ENCODE results near the gene CARD6. TPM values are rescaled to one million over a fixed set of nuclear protein-coding genes. Genes with fewer than 3 reads are reported as not detected.

Gene CARD6
- total and polyA plus RNA-seq, 4 donors = 1.6 to 3.2 (median 2.1) TPM

DNA sequence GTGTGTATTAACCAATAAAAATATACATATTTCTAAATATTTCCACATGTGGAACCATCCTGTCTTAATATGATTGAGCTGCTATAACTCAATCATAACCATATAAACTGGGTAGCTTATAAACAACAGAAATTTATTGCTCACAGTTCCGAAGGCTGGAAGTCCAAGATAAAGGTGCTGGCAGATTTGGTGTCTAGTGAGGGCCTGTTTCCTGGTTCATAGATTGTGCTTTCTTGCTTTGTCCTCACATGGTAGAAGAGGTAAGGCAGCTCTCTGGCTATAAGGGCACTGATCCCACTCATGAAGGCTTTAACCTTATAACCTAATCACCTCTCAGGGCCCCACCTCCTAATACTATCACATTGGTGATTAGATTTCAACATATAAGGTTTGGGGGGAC, 29.0 kb upstream of the CARD6 start:
- no peaks in the 10 kb centered on the region for H3K27me3 ChIP-seq (ENCODE audit: control insufficient read depth in 4 of 4, insufficient read depth in 4 of 4, low read length in 3 of 4)
- DNase-seq (ENCODE audit: low spot score) = no peak
- H3K9ac ChIP-seq (ENCODE audit: low read depth in 1 of 2, low read length in 2 of 2) = no peak overlapping the region
- no peak overlapping the region for H3K27ac ChIP-seq (ENCODE audit: low read depth in 1 of 2, low read length in 2 of 2)
- TF ChIP-seq RXRA (IDR thresholded peaks at IDR 0.05) (no peak), TAF1 (conservative IDR thresholded peaks at IDR 0.05) (no peak), HNF4A (conservative IDR thresholded peaks at IDR 0.05) (no peak), NR2F2 (IDR thresholded peaks at IDR 0.05) (no peak), EGR1 (IDR thresholded peaks at IDR 0.05; ENCODE audit: low read depth in 2 of 2) (no peak), GABPA (IDR thresholded peaks at IDR 0.05 in 1 of 2, conservative IDR thresholded peaks at IDR 0.05 in 1 of 2) (no peak), FOXA1 (IDR thresholded peaks at IDR 0.05) (no peak)
- TF ChIP-seq, protein P1, sequence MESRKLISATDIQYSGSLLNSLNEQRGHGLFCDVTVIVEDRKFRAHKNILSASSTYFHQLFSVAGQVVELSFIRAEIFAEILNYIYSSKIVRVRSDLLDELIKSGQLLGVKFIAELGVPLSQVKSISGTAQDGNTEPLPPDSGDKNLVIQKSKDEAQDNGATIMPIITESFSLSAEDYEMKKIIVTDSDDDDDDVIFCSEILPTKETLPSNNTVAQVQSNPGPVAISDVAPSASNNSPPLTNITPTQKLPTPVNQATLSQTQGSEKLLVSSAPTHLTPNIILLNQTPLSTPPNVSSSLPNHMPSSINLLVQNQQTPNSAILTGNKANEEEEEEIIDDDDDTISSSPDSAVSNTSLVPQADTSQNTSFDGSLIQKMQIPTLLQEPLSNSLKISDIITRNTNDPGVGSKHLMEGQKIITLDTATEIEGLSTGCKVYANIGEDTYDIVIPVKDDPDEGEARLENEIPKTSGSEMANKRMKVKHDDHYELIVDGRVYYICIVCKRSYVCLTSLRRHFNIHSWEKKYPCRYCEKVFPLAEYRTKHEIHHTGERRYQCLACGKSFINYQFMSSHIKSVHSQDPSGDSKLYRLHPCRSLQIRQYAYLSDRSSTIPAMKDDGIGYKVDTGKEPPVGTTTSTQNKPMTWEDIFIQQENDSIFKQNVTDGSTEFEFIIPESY (IDR thresholded peaks at IDR 0.05) = no peak
- TF ChIP-seq, protein P2, sequence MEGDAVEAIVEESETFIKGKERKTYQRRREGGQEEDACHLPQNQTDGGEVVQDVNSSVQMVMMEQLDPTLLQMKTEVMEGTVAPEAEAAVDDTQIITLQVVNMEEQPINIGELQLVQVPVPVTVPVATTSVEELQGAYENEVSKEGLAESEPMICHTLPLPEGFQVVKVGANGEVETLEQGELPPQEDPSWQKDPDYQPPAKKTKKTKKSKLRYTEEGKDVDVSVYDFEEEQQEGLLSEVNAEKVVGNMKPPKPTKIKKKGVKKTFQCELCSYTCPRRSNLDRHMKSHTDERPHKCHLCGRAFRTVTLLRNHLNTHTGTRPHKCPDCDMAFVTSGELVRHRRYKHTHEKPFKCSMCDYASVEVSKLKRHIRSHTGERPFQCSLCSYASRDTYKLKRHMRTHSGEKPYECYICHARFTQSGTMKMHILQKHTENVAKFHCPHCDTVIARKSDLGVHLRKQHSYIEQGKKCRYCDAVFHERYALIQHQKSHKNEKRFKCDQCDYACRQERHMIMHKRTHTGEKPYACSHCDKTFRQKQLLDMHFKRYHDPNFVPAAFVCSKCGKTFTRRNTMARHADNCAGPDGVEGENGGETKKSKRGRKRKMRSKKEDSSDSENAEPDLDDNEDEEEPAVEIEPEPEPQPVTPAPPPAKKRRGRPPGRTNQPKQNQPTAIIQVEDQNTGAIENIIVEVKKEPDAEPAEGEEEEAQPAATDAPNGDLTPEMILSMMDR (IDR thresholded peaks at IDR 0.05; ENCODE audit: low read depth, low read length, missing input control) = no peak
- TF ChIP-seq, protein P3, sequence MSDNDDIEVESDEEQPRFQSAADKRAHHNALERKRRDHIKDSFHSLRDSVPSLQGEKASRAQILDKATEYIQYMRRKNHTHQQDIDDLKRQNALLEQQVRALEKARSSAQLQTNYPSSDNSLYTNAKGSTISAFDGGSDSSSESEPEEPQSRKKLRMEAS (IDR thresholded peaks at IDR 0.05) = no peak
- no peaks in the 10 kb centered on the region for H3K36me3 ChIP-seq (ENCODE audit: control insufficient read depth in 4 of 4, insufficient read depth in 3 of 4, low read depth in 1 of 4, low read length in 3 of 4)
- no peaks in the 10 kb centered on the region for H3K9me3 ChIP-seq (ENCODE audit: control insufficient read depth in 4 of 4, low read length in 3 of 4)
- no peaks in the 10 kb centered on the region for H3K4me1 ChIP-seq (ENCODE audit: control insufficient read depth in 4 of 4, insufficient read depth in 4 of 4, low read length in 3 of 4)
- WGBS = 40% methylated on average over 1 of the region's 1 CpG
- no peak overlapping the region for H3K4me3 ChIP-seq (ENCODE audit: low read depth in 1 of 3, low read length in 3 of 3)

DNA sequence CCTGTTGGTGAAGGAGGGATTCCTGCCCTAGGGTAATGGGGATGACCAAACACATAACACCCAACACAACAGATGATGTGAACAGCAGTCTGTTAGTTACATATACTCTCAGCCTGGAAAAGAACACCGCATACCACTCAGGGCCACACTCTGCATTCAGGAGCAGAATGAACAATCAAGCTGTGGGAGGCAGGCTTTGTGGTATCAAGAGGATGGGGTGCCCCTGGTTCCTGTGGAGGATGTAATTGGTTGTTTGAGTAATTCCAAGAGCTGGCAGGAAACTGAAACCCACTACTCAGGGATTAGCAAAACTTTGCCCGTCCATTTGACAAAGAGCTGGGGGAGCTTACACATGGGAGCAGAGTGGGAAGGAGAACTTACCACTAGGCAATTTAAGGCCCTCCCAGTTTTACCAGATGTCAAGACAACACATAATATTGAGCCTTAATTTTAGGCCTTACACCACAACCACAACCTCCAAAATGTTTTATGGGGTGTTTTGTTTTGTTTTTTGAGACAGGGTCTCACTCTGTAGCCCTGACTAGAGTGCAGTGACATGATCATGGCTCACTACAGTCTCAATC, 27.4 kb upstream of the CARD6 start:
- no peak overlapping the region for H3K4me3 ChIP-seq (ENCODE audit: low read depth in 1 of 3, low read length in 3 of 3)
- H3K27me3 ChIP-seq (ENCODE audit: control insufficient read depth in 4 of 4, insufficient read depth in 4 of 4, low read length in 3 of 4) = no peaks in the 10 kb centered on the region

More for the DNA sequence above, 27.4 kb upstream of the CARD6 start:
- 92% methylated on average over 2 of the region's 2 CpGs for WGBS
- DNase-seq (ENCODE audit: low spot score) = no peak
- H3K4me1 ChIP-seq (ENCODE audit: control insufficient read depth in 4 of 4, insufficient read depth in 4 of 4, low read length in 3 of 4) = no peaks in the 10 kb centered on the region
- H3K9me3 ChIP-seq (ENCODE audit: control insufficient read depth in 4 of 4, low read length in 3 of 4) = no peaks in the 10 kb centered on the region
- H3K36me3 ChIP-seq (ENCODE audit: control insufficient read depth in 4 of 4, insufficient read depth in 3 of 4, low read depth in 1 of 4, low read length in 3 of 4) = no peaks in the 10 kb centered on the region
- H3K27ac ChIP-seq (ENCODE audit: low read depth in 1 of 2, low read length in 2 of 2) = no peak overlapping the region
- TF ChIP-seq EGR1 (IDR thresholded peaks at IDR 0.05; ENCODE audit: low read depth in 2 of 2) (no peak), JUND (IDR thresholded peaks at IDR 0.05) (no peak), FOXA2 (IDR thresholded peaks at IDR 0.05) (no peak), GABPA (IDR thresholded peaks at IDR 0.05 in 1 of 2, conservative IDR thresholded peaks at IDR 0.05 in 1 of 2) (no peak), SP1 (IDR thresholded peaks at IDR 0.05) (no peak)
- TF ChIP-seq, protein P4, sequence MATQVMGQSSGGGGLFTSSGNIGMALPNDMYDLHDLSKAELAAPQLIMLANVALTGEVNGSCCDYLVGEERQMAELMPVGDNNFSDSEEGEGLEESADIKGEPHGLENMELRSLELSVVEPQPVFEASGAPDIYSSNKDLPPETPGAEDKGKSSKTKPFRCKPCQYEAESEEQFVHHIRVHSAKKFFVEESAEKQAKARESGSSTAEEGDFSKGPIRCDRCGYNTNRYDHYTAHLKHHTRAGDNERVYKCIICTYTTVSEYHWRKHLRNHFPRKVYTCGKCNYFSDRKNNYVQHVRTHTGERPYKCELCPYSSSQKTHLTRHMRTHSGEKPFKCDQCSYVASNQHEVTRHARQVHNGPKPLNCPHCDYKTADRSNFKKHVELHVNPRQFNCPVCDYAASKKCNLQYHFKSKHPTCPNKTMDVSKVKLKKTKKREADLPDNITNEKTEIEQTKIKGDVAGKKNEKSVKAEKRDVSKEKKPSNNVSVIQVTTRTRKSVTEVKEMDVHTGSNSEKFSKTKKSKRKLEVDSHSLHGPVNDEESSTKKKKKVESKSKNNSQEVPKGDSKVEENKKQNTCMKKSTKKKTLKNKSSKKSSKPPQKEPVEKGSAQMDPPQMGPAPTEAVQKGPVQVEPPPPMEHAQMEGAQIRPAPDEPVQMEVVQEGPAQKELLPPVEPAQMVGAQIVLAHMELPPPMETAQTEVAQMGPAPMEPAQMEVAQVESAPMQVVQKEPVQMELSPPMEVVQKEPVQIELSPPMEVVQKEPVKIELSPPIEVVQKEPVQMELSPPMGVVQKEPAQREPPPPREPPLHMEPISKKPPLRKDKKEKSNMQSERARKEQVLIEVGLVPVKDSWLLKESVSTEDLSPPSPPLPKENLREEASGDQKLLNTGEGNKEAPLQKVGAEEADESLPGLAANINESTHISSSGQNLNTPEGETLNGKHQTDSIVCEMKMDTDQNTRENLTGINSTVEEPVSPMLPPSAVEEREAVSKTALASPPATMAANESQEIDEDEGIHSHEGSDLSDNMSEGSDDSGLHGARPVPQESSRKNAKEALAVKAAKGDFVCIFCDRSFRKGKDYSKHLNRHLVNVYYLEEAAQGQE (IDR thresholded peaks at IDR 0.05) = no peak
- no peak overlapping the region for H3K9ac ChIP-seq (ENCODE audit: low read depth in 1 of 2, low read length in 2 of 2)
